Measurements from ENCODE around the gene CORO1C. TPM values are rescaled to one million over a fixed set of nuclear protein-coding genes. Genes with fewer than 3 reads are reported as not detected.

CORO1C gene
- polyA plus RNA-seq, 2 of the 4 experiments (the other 2 are of a cell fraction) = 166 to 245 TPM

DNA sequence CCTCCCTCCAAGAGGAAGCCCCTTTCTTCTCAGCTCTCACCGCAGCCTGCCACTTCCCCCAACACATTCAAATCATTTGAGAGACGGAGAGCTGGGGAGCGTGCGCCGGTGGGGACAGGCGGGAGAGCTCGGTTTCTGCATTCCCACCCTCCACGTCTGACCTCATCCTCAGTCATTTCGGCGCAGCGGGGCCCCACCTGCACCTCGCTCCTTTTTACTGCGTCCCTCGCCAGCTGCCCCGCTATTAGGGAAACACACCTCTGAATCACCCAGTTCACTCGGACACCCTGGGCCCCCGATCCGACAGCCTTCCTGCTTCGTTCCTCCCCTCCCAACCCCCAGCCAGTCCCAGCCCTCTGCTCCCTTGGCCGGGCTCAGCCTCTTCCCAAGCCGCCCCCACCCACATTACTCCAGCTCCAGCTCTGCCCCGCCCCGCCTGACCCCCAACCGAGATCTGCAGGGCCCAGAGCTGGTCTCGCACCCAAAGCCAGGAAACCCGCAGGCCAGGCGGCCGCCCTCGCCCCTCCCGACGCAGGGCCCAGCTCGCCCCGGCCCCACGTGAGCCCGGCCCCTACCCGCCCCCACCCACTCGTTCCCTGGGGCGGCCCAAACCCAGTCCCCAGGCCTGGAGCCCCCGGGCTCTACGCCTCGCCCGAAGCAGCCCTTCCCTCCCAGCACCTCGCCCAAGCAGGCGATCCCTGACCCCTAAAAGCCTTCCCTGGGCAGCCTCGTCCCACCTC, 783 bp downstream of the CORO1C start (continued):
- TF ChIP-seq KDM1A (IDR thresholded peaks at IDR 0.05; ENCODE audit: low read depth) (no peak), ZSCAN20 (CRISPR knock-in tag; IDR thresholded peaks at IDR 0.05) (no peak), HEYL (CRISPR knock-in tag; IDR thresholded peaks at IDR 0.05) (no peak), ZFP36 (IDR thresholded peaks at IDR 0.05; ENCODE audit: borderline replicate concordance, partially characterized antibody) (no peak), CBX2 (IDR thresholded peaks at IDR 0.05; ENCODE audit: borderline replicate concordance, low read depth) (no peak), NR3C1 (IDR thresholded peaks at IDR 0.05) (no peak), CTCF (IDR thresholded peaks at IDR 0.05) (no peak), FOXS1 (CRISPR knock-in tag; IDR thresholded peaks at IDR 0.05) (no peak), TFCP2L1 (CRISPR knock-in tag; IDR thresholded peaks at IDR 0.05) (no peak), FOSB (CRISPR knock-in tag; IDR thresholded peaks at IDR 0.05) (no peak), MAX (IDR thresholded peaks at IDR 0.05) (peak; percentile 68; the same call in 1 of the 2 replicates), JUNB (IDR thresholded peaks at IDR 0.05) (no peak), HOXA7 (CRISPR knock-in tag; IDR thresholded peaks at IDR 0.05) (no peak), EP300 (IDR thresholded peaks at IDR 0.05) (no peak), HDAC2 (IDR thresholded peaks at IDR 0.05) (no peak), CHD4 (IDR thresholded peaks at IDR 0.05; ENCODE audit: borderline replicate concordance) (no peak), SMC3 (IDR thresholded peaks at IDR 0.05) (no peak)
- TF ChIP-seq, protein P1, sequence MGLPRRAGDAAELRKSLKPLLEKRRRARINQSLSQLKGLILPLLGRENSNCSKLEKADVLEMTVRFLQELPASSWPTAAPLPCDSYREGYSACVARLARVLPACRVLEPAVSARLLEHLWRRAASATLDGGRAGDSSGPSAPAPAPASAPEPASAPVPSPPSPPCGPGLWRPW (IDR thresholded peaks at IDR 0.05) = no peak

GRCh38 chr12:108729612-108730364, 1.5 kb downstream of the CORO1C start:
- DNase-seq (ENCODE audit: low read depth in 1 of 2, low spot score in 1 of 2) (no peak), ATAC-seq (no peak), FAIRE-seq (no peak)
- ChIA-PET CTCF (interaction anchor here (0.9 to 1.4 kb wide), 4 partner anchors 10 to 65 kb away, joined by 3 to 8 read pairs (median 4); no protein-coding TSS in a partner anchor), POLR2A (interaction anchor here (1.0 to 1.4 kb wide), 6 partner anchors 8 to 167 kb away, joined by 3 to 8 read pairs (median 4); partner anchors contain the start of gene ISCU)
- TF ChIP-seq TP53 (CRISPR knock-in tag; IDR thresholded peaks at IDR 0.05) (0 out of 2 replicates have a peak, but pooled peaks have one; percentile 27), ESRRA (IDR thresholded peaks at IDR 0.05; ENCODE audit: borderline replicate concordance, low read length) (no peak), POLR2AphosphoS2 (conservative IDR thresholded peaks at IDR 0.05; ENCODE audit: low read length) (0 out of 2 replicates have a peak, but pooled peaks have one; percentile 44)
- Histone ChIP-seq H3K4me1 (peaks cover 68% of the 10 kb centered on the region), H3K4me3 (peak overlapping the region; percentile 92), H3K4me2 (peak overlapping the region; percentile 93), H3K27ac (peak overlapping the region; percentile 87 to 98), H3K9me3 (no peaks in the 10 kb centered on the region)
- WGBS (ENCODE audit: missing lambda C conversion rate) = 4% methylated on average over 15 of the region's 15 CpGs
